PC-3 (cell line): ENCODE measurements around the gene SDK2. TPM values are rescaled to one million over a fixed set of nuclear protein-coding genes. Genes with fewer than 3 reads are reported as not detected.

Experiments
- ATAC-seq: fragments of 200-7000 bp; cut with Tn5 transposase; 2 replicates; pipeline ENCODE4 v1.9.1; 2020; ENCODE audit warnings: mild to moderate bottlenecking, moderate library complexity
- BruUV-seq: library from RNA; stranded (reverse); fragments of 400-500 nt; replicated peaks from 2 replicates; lab custom pipeline; 2021; lab: Mats Ljungman, UMichigan
- CTCF ChIA-PET: fragments of 300-600 bp; sonication (Branson Sonifier 250); formaldehyde crosslinking; loops from one replicate; lab custom pipeline; 2022; ENCODE audit warnings: antibody characterized with exemption; lab: Charles Lee
- POLR2A ChIA-PET: fragments of 300-600 bp; sonication (Branson Sonifier 250); formaldehyde crosslinking; loops from one replicate; lab custom pipeline; 2022; ENCODE audit warnings: antibody characterized with exemption; ENCODE audit not compliant: unreplicated experiment; lab: Charles Lee
- DNase-seq: peaks from one replicate; pipeline ENCODE4 v3.0.0-alpha.2; 2015
- H2AFZ ChIP-seq: fragments of 300-600 bp; sonication (generic); 2 replicates; pipeline ENCODE4 v1.6.0; 2016; ENCODE audit warnings: antibody characterized with exemption, low read length
- H3F3A ChIP-seq: fragments of 300-600 bp; sonication (generic); one replicate; pipeline ENCODE4 v1.6.0; 2017; ENCODE audit warnings: antibody characterized with exemption, low read length, control low read depth, mild to moderate bottlenecking; ENCODE audit not compliant: unreplicated experiment
- H3K27ac ChIP-seq: fragments of 300-600 bp; sonication (generic); 2 replicates; pipeline ENCODE4 v1.5.1; 2016; ENCODE audit warnings: mild to moderate bottlenecking, low read length
- H3K27me3 ChIP-seq: fragments of 300-600 bp; sonication (generic); 2 replicates; pipeline ENCODE4 v1.6.1; 2016; ENCODE audit warnings: low read length, mixed read lengths
- H3K36me3 ChIP-seq: fragments of 300-600 bp; sonication (generic); 2 replicates; pipeline ENCODE4 v1.6.1; 2016; ENCODE audit warnings: low read depth, mixed run types, low read length, mixed read lengths
- H3K4me1 ChIP-seq: fragments of 300-600 bp; sonication (generic); 2 replicates; pipeline ENCODE4 v1.5.1; 2016; ENCODE audit warnings: low read length; ENCODE audit not compliant: insufficient read depth
- H3K4me2 ChIP-seq: fragments of 300-600 bp; sonication (generic); 2 replicates; pipeline ENCODE4 v1.6.0; 2016; ENCODE audit warnings: low read length
- H3K4me3 ChIP-seq: fragments of 300-600 bp; sonication (generic); 2 replicates; pipeline ENCODE4 v1.5.1; 2016; ENCODE audit warnings: mild to moderate bottlenecking, low read length, mixed read lengths
- H3K79me2 ChIP-seq: fragments of 300-600 bp; sonication (generic); 2 replicates; pipeline ENCODE4 v1.6.1; 2017; ENCODE audit warnings: low read length, mixed read lengths
- H3K9ac ChIP-seq: fragments of 300-600 bp; sonication (generic); 2 replicates; pipeline ENCODE4 v1.6.0; 2016; ENCODE audit warnings: mild to moderate bottlenecking, low read length
- H3K9me2 ChIP-seq: fragments of 300-600 bp; sonication (generic); replicated peaks from 2 replicates; pipeline ENCODE4 v1.6.1; 2016; ENCODE audit warnings: mixed run types, low read length, mixed read lengths
- H3K9me3 ChIP-seq: fragments of 300-600 bp; sonication (generic); 2 replicates; pipeline ENCODE4 v1.6.1; 2016; ENCODE audit warnings: low read length, mixed read lengths
- H4K20me1 ChIP-seq: fragments of 300-600 bp; sonication (generic); 2 replicates; pipeline ENCODE4 v1.6.1; 2016; ENCODE audit warnings: low read length, mixed read lengths
- CTCF ChIP-seq: fragments of 300-600 bp; sonication (generic); conservative IDR thresholded peaks from 2 replicates; pipeline ENCODE4 v1.5.1; 2017; ENCODE audit warnings: antibody characterized with exemption, low read depth, mild to moderate bottlenecking, low read length
- EZH2 ChIP-seq: fragments of 300-600 bp; sonication (generic); IDR thresholded peaks from one replicate; pipeline ENCODE4 v1.6.1; 2017; ENCODE audit warnings: antibody characterized with exemption, mild to moderate bottlenecking, low read length; ENCODE audit not compliant: unreplicated experiment
- EZH2phosphoT487 ChIP-seq: fragments of 300-600 bp; sonication (generic); IDR thresholded peaks from 2 replicates; pipeline ENCODE4 v1.6.1; 2018; ENCODE audit warnings: mild to moderate bottlenecking, antibody characterized with exemption, low read length, borderline replicate concordance
- intact Hi-C: fragments of 100-400 bp; cut with micrococcal nuclease; formaldehyde crosslinking; loops from 2 replicates; pipeline ENCODE4 v1.9.0; 2023
- total RNA-seq: library from RNA; depleted of rRNA; stranded (reverse); fragments of >200 nt; gene quantifications from 2 replicates; pipeline ENCODE4 v1.2.3, GENCODE V29; 2014

SDK2 gene
- total RNA-seq, 1 experiment from 2014 or later, result 0.07 TPM

- TF ChIP-seq CTCF, result no peak
- no peak for TF ChIP-seq EZH2phosphoT487
- no peak for TF ChIP-seq EZH2
- DNase-seq, result peak; percentile 88
- peaks cover 55% of the 10 kb centered on the region for H3K4me1 ChIP-seq
- H3K9me2 ChIP-seq, result no peaks in the 10 kb centered on the region
- H4K20me1 ChIP-seq, result peaks cover 23% of the 10 kb centered on the region; the same call in 1 of the 2 replicates
- H2AFZ ChIP-seq, result no peak overlapping the region
- peak; percentile 7; the same call in 1 of the 2 replicates for ATAC-seq
- H3K4me2 ChIP-seq, result peak overlapping the region; percentile 27
- peaks cover 70% of the 10 kb centered on the region for H3K79me2 ChIP-seq
- intact Hi-C loops, result no loop called here
- peak overlapping the region; percentile 6 for H3K27ac ChIP-seq
- H3K9me3 ChIP-seq, result no peaks in the 10 kb centered on the region
- no peaks in the 10 kb centered on the region for H3K27me3 ChIP-seq
- ChIA-PET CTCF (no interaction called here), POLR2A (no interaction called here)
- H3K9ac ChIP-seq, result no peak overlapping the region
- no peaks in the 10 kb centered on the region for H3F3A ChIP-seq
- BruUV-seq, result no TSS peak
- H3K4me3 ChIP-seq, result 0 out of 2 replicates have a peak overlapping the region, but pooled peaks have one; percentile 0
- peaks cover 25% of the 10 kb centered on the region; the same call in 1 of the 2 replicates for H3K36me3 ChIP-seq
Observed at GRCh38 chr17:73286863-73287296, 357.4 kb downstream of the SDK2 start.

- no peaks in the 10 kb centered on the region for H3K27me3 ChIP-seq
- H3K9me2 ChIP-seq, result no peaks in the 10 kb centered on the region
- H3K9ac ChIP-seq, result no peak overlapping the region
- H3K36me3 ChIP-seq, result peaks cover 25% of the 10 kb centered on the region; the same call in 1 of the 2 replicates
- no TSS peak for BruUV-seq
- peaks cover 23% of the 10 kb centered on the region; the same call in 1 of the 2 replicates for H4K20me1 ChIP-seq
- no peaks in the 10 kb centered on the region for H3K9me3 ChIP-seq
- ChIA-PET POLR2A (no interaction called here), CTCF (no interaction called here)
- ATAC-seq, result no peak
- H3K27ac ChIP-seq, result peak overlapping the region; percentile 6
- no peak for DNase-seq
- H3K4me2 ChIP-seq, result peak overlapping the region; percentile 27
- peaks cover 48% of the 10 kb centered on the region for H3K4me1 ChIP-seq
- intact Hi-C loops, result no loop called here
- H3F3A ChIP-seq, result no peaks in the 10 kb centered on the region
- H3K79me2 ChIP-seq, result peaks cover 66% of the 10 kb centered on the region
- H2AFZ ChIP-seq, result no peak overlapping the region
- H3K4me3 ChIP-seq, result no peak overlapping the region
- no peak for TF ChIP-seq EZH2phosphoT487
- no peak for TF ChIP-seq CTCF
Observed at GRCh38 chr17:73285916-73286862, 358.1 kb downstream of the SDK2 start.

- no peak for DNase-seq
- no peak overlapping the region for H3K9ac ChIP-seq
- POLR2A ChIA-PET, result no interaction called here
- H3K36me3 ChIP-seq, result peaks cover 25% of the 10 kb centered on the region; the same call in 1 of the 2 replicates
- no peak overlapping the region for H2AFZ ChIP-seq
- peaks cover 41% of the 10 kb centered on the region for H3K4me1 ChIP-seq
- H3F3A ChIP-seq, result no peaks in the 10 kb centered on the region
- H3K79me2 ChIP-seq, result peaks cover 59% of the 10 kb centered on the region
- TF ChIP-seq EZH2phosphoT487 (no peak), CTCF (no peak), EZH2 (no peak)
- CTCF ChIA-PET, result no interaction called here
- H3K27ac ChIP-seq, result no peak overlapping the region
- no peaks in the 10 kb centered on the region for H3K9me3 ChIP-seq
- H3K4me3 ChIP-seq, result no peak overlapping the region
- no TSS peak for BruUV-seq
- H4K20me1 ChIP-seq, result peaks cover 23% of the 10 kb centered on the region; the same call in 1 of the 2 replicates
- H3K4me2 ChIP-seq, result no peak overlapping the region
- H3K9me2 ChIP-seq, result no peaks in the 10 kb centered on the region
- no peak for ATAC-seq
- intact Hi-C loops, result no loop called here
- H3K27me3 ChIP-seq, result no peaks in the 10 kb centered on the region
Observed at GRCh38 chr17:73285603-73285908, 358.7 kb downstream of the SDK2 start.
